GM12873 (cell line): ENCODE measurements around the gene GRIK2.

Experiments used
- TF ChIP-seq, protein P1 (sequence below): IDR thresholded peaks from 2 replicates; pipeline ENCODE4 v1.5.1; 2012; ENCODE audit warnings: low read depth, mild to moderate bottlenecking, moderate library complexity, low read length, control low read depth; ENCODE audit not compliant: insufficient read depth; ENCODE audit errors: missing control alignments

GRIK2 gene

DNA sequence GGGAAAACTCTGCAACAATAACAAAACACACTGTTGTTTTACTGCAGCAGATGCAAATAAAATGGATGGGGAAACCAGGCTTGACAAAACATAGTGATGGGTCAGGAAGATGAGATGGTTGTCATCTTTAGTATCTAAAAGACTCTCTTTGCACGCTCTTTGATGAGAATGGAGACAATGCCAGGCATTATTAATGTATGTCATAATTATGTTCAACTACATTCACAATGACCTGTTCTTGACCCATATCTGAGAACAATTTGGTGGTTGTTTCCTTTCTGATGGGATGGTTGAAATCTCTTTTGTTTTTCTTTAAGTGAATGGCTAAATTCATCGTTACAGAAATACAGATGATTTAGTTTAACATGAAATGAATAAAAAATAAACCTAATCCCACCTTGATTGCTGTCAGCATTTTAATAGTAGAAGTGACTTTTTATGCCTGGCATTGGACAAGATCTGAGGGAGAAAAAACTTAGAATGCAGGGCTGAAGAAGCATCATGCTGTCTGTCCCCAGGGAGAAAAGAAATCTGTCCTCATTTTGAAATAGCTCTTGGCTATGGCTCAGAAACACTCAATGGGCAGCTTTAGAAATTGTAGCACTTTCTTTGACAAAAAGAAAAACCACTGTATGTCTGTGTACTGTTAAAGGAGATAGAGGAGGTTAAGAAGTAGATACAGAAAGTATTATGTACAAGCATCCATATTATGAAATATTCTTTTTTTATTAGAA lies 12.4 kb upstream of the GRIK2 start:
- TF ChIP-seq, protein P1, sequence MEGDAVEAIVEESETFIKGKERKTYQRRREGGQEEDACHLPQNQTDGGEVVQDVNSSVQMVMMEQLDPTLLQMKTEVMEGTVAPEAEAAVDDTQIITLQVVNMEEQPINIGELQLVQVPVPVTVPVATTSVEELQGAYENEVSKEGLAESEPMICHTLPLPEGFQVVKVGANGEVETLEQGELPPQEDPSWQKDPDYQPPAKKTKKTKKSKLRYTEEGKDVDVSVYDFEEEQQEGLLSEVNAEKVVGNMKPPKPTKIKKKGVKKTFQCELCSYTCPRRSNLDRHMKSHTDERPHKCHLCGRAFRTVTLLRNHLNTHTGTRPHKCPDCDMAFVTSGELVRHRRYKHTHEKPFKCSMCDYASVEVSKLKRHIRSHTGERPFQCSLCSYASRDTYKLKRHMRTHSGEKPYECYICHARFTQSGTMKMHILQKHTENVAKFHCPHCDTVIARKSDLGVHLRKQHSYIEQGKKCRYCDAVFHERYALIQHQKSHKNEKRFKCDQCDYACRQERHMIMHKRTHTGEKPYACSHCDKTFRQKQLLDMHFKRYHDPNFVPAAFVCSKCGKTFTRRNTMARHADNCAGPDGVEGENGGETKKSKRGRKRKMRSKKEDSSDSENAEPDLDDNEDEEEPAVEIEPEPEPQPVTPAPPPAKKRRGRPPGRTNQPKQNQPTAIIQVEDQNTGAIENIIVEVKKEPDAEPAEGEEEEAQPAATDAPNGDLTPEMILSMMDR: no peak

DNA sequence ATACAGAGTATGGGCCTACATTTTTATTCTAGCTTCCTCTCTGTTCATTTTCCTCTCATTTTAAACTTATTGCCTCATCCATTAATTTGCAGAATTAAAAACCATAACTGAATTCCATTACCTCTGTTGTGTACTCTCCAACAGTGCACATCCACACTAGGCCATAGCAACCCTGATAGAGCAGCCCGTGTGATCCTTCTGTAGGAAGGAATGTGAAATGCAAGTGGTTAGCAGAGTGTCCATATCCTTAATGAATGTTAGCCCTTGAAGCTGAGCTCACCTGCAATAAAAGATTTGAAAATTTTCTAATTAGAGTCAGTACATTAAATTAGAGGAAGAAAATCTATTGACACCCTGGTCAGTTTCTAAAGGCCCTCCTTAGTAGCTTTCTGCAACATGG lies 6.5 kb upstream of the GRIK2 start:
- TF ChIP-seq, protein P1: no peak

DNA sequence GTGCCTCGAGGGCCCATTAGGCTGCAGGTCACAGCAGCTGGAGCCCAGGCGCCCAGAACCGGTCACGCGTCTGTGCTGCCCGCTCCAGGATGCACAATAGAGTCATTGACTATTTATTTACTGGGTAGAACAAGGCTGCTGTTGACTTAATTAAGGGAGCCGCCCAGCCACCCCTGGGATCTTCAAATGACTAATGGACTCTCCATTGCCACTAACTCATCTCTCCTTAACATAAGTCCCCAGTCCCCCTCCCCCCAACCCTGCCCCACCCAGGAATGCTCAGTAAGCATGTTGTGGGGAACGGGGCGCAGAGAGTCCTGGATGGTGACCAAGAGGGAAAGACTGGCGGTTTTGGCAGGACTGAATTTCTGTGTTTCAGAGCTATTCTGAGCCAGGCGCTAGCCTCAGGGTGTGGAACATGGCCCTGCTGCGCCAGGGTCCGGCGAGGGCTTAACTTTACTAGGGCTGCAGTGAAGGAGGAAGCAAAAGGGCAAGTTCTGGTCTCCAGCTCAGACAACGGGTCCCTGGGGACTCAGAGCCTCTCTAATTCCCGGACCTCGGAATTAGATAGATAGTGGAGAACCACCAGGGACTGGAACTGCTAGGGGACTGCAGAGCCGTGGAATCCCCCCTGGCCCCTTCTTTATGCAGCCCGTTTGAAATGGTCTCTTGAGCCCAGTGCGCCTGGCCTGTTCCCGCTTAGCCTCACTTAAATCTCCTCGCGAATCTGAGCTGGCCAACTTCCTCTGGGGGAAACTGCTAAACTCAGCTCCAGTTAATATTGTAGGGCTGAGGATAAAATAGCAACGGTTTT lies 1.5 kb upstream of the GRIK2 start:
- TF ChIP-seq, protein P1: no peak

DNA sequence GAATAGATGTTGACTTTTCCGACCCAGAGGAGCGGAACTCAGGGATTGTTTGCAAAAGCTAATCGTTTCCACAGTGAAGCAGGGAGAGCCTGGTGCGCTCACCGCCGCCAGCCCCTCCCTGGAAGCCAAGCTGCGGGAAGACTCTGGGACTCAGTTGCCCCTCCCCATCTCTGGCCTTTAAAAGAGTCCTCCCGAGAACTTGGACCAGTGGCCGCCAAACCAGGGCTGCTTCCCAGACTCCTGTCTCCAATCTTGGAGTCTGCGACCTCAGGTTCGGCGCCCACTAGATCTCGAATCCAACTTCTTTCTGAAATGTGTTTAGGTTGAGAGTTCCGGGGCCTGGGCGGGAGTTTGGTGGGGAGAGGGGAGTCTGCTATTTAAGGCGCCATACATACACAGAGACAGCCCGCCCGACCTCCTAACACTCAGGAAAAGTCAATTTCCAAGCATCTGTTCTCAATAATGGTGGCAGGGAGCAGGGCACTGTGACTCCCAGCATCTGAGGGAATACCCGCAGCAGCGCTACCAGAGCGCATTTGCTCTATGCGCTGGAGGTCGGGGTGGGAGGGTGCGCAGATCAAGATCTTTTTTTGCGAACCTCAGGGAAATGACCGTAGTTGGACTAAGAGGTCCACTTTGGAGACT lies 800 bp upstream of the GRIK2 start:
- TF ChIP-seq, protein P1: no peak

DNA sequence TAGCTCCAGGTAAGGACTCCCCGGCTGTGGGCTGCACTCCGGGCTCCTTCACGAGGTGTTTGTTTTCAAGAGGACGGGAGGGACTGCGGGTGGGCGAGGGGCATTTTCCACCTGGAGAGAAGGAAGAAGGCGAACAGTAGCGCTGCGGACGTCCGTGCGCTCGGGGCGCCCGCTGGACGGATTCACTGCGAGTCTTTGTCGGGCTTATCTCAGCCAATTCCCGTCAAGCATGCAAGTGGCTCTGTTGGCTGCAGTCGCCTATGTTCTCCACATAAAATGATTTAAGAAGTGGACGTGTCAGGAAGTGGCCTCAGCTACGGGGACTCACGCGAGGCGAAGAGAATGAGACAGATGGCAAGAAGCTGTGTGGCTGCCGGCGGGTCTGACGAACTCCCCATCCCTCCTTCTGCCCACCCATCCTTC lies 332 bp downstream of the GRIK2 start:
- TF ChIP-seq, protein P1: no peak

DNA sequence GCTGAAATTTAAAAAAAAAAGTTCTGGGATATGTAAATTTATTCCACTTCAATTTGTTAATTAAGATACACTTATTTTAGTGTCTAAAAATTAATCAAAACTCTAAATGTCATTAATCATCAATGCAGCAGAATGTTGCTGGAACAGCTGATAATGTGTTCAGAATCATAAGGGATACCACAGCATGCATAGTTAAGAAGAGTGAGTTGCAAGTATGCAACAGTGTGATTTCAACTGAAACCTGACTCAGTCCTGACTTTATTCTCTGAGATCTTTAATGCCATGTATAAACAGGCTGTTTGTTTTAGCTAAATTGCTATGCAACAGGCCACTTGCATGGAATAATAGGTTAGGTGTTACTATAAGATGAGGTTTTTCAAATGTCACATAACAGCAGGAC lies 1.4 kb downstream of the GRIK2 start:
- TF ChIP-seq, protein P1: no peak

DNA sequence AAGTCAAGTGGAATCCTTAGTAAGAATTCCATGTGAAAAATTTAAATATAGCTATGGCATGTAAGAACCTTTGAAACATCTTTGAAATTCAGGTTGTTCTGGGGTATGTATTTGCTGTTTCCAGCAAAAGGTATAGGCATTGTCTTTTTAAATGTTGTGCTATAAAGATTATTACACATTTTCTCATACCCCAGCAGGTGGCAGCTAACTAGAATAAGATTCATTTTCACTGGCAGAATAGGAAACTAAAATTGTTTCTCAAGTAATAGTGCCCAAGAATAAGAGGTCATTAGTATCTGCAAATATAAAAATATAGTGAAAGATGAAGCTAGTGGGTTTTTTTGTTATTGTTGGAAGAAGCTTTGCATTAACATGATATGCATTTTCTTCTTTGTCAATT lies 1.8 kb downstream of the GRIK2 start:
- TF ChIP-seq, protein P1: no peak
